ENCODE measurements around the gene TNS1.

The TNS1 gene

GRCh38 chr2:218015586-218016521 lies 13.1 kb upstream of the TNS1 start:
- no peak for FAIRE-seq

- FAIRE-seq, result no peak
Measured at GRCh38 chr2:218014706-218015585, 12.2 kb upstream of the TNS1 start.

GRCh38 chr2:218013289-218013688 lies 10.5 kb upstream of the TNS1 start:
- no peak for FAIRE-seq

GRCh38 chr2:218012284-218012683 lies 9.5 kb upstream of the TNS1 start:
- FAIRE-seq, result no peak

GRCh38 chr2:218011653-218012040 lies 8.9 kb upstream of the TNS1 start:
- FAIRE-seq, result no peak

- no peak for FAIRE-seq
Measured at GRCh38 chr2:218010984-218011652, 8.3 kb upstream of the TNS1 start.

GRCh38 chr2:218010140-218010983 lies 7.6 kb upstream of the TNS1 start:
- no peak for FAIRE-seq

GRCh38 chr2:218009765-218010139 lies 7.0 kb upstream of the TNS1 start:
- no peak for FAIRE-seq

- no peak for FAIRE-seq
Measured at GRCh38 chr2:218009231-218009630, 6.4 kb upstream of the TNS1 start.

- FAIRE-seq, result no peak
Measured at GRCh38 chr2:218008060-218009040, 5.6 kb upstream of the TNS1 start.

GRCh38 chr2:218006741-218007140 lies 3.9 kb upstream of the TNS1 start:
- no peak for FAIRE-seq

GRCh38 chr2:218005486-218005885 lies 2.7 kb upstream of the TNS1 start:
- no peak for FAIRE-seq

- FAIRE-seq, result no peak
Measured at GRCh38 chr2:218005028-218005427, 2.2 kb upstream of the TNS1 start.

GRCh38 chr2:218003981-218004419 lies 1.2 kb upstream of the TNS1 start:
- no peak for FAIRE-seq

- FAIRE-seq, result no peak
Measured at GRCh38 chr2:218003281-218003944, 618 bp upstream of the TNS1 start.

GRCh38 chr2:218002143-218002844 lies 501 bp downstream of the TNS1 start:
- FAIRE-seq, result no peak

GRCh38 chr2:218001629-218002028 lies 1.2 kb downstream of the TNS1 start:
- FAIRE-seq, result no peak

- FAIRE-seq, result no peak
Measured at GRCh38 chr2:218000136-218000535, 2.7 kb downstream of the TNS1 start.

GRCh38 chr2:217999595-217999959 lies 3.2 kb downstream of the TNS1 start:
- FAIRE-seq, result no peak
